HG03095 (cell line): ENCODE data around the gene RPS6KL1.

Experiments
- ATAC-seq: cut with Tn5 transposase; IDR thresholded peaks from one replicate; pipeline ENCODE4 v1.9.1; 2021; ENCODE audit warnings: moderate library complexity; ENCODE audit not compliant: unreplicated experiment

Gene RPS6KL1

DNA sequence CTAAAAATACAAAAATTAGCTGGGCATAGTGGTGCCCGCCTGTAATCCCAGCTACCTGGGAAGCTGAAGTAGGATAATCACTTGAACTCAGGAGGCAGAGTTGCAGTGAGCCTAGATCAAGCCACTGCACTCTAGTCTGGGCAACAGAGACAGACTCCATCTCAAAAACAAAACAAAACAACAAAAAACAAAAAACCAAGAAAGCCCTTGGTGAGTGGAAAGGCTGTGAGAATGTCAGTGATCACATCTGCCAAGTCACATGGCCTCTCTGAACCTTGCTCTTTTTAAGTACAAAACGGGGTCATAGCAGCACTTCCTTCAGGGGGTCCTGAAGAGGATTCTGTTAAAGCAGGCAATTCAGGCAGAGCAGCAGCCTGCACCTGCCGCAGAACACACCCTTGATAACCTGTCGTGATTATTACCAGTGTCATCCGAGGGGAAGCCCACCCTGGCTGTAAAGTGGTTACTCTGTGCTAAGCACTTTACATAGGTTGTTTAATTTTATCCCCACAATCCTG is 9.6 kb downstream of the RPS6KL1 start:
- no peak for ATAC-seq

DNA sequence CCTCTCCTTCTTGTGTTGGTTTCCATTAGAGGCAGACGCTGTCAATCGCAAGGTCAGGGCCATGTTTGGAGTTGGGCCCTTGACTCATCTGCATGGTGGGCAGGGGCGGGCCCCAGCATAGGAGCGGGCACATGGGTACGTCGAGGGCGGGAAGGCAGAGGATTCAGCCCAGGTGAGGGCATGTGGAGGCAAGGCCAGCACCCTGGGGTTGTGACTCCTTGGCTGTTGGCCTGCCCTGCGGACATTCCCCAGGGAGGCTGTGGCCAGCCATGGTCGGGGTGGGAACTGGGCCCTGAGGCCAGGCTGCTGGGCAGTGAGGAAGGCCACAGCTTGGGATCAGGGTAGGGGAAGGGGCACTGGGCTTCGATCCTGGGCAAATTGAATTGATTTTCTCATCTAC is 10.3 kb downstream of the RPS6KL1 start:
- ATAC-seq: no peak

DNA sequence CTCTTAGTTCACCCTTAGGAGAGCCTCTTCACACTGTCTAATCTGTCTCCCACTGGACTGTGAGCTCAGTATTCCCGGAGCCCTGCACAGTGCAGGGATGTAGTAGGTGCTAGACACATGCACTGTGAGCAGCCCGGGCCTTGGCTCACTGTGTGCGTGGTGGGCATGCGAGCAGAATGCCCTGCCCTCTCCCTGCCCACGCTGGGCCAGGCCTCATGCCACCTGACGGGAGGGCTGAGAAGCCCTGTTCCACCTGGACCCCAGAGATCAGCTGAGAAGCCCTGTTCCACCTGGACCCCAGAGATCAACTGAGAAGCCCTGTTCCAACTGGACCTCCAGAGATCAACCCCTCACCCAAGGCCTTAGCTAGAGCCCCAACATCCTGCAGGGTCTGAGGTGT is 10.9 kb downstream of the RPS6KL1 start:
- no peak for ATAC-seq

DNA sequence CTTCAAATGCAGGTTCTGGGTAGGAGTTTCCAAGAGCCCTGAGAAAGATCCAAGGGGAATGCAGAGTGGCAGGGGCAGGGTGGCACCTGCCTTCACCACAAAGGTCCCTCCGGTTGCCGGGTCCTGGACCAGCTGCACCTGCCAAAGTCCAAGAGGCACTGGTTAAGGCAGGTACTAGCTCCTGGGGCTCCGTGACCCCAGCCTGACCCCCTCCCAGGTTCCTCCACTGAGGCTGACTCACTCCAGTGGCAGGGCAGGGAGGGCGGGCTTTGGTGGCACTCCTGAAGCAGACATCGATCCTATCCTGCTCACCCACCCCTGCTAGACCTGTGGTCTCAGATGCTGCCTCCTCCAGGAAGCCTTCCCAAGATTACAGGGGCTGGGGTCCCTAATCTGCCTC is 11.4 kb downstream of the RPS6KL1 start:
- ATAC-seq: no peak

DNA sequence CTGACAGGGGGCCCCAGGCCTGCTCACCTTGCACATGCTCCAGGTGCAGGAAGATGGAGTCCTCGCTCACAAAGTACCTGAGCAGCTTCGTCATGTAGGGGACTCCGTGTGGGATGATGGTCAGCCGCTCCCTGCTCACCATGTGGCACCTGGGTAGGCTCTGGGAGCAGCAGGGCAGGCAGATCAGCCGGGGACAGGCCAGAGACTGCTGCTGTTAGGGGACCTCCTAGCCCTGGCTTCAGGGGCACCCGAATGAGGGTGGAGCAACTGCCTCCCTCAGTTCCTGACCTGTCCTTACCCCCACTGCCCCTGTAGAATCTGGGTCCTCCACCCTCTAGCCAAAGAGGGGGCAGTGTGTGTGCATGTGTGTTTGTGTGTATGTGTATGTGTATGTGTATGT is 11.8 kb downstream of the RPS6KL1 start:
- ATAC-seq: no peak

DNA sequence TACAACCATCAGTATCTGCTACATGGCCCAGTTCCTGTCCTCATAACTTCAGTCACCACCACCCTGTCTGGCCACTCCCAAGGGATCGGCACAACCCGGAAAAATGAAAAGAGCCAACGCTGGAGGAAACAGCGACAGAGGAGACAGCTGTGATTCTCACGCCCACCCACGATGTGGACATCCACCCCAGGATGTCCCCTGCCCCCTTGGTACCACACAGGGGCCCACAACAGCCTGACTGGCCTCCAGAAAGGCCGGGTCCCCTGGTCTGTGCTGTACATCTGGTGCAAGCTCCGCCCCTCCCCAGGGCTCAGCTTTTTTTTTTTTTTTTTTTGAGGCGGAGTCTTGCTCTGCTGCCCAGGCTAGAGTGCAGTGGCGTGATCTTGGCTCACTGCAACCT is 12.5 kb downstream of the RPS6KL1 start:
- no peak for ATAC-seq

DNA sequence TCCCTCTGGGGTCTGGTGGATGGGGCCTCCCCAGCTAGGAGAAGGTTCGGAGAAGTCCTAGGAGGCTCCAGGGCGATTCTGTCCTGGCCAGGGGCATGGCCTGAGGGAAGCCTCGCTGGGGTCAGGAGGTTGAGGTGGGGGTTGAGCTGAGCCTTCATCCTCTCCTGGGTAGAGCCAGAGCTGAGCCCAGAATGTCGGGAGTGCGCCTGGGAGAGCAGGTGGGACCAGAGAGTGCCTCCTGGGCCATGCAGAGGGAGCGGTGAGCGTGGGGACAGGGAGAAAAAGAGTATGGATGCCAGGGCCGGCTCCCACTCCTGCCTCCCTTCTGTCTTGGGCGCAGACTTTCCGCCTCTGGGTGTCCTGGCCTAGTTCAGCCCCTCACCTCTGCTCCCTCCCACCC is 13.1 kb downstream of the RPS6KL1 start:
- ATAC-seq: no peak

DNA sequence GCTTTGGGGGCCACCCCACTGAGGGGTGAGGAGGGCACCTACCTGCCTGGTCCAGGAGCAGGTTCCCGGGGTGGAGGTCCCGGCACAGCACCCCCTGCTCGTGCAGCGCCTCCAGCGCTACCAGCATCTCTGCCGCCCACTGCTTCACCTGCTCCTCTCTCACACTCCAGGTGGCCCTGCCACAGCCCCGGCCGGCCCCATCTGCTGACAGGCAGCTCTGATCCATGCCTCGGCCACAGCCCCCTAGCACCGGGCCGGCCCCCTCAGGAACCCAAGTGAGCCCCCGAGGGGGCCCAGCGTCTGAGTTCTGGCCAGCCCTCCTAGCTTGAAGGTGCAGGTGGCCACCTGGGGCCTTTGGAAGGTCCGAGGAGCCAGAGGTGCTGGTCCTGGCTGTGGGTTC is 13.6 kb downstream of the RPS6KL1 start:
- ATAC-seq: no peak

DNA sequence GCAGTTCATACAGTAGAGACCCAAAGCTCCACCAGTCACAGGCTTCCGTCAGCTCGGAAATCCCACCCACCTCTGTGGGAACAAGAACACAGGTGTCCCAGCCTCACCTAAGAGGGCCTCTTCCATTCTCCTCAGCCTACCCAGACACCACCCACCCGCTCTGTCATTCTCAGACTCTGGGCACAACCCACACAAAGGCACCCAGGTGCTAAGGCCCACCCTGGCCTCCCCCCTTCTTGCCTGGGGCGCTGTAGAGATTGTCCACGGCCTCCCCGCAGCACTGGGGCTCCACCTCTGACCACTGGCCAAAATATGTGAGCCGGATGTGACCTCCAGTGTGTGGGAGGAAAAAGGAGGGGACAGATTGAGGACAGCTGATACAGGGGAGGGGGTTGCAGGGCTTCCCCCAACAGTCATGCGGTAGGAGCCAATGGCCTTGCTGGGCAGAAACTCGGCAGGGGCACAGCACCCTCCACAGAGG is 14.2 kb downstream of the RPS6KL1 start:
- ATAC-seq: no peak

DNA sequence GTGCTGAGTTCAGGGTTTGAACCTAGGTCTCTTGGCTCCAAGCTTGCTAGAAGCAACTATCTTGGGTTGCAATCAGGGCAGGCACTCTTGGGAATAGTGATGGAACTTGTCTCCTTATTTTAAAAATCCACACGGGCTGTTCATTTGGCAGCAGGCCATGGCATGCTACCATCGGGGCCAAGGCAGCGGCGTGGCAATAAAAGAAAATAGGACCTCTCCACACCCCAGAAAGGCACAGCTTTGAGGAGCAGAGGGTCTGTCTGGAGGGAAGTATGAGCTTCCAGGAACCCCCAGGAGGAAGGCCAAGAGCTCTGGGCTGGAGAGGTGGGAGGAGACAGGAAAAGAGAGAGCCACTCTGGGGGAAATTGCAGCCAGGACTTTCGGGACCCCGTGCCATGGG is 15.3 kb downstream of the RPS6KL1 start:
- no peak for ATAC-seq

DNA sequence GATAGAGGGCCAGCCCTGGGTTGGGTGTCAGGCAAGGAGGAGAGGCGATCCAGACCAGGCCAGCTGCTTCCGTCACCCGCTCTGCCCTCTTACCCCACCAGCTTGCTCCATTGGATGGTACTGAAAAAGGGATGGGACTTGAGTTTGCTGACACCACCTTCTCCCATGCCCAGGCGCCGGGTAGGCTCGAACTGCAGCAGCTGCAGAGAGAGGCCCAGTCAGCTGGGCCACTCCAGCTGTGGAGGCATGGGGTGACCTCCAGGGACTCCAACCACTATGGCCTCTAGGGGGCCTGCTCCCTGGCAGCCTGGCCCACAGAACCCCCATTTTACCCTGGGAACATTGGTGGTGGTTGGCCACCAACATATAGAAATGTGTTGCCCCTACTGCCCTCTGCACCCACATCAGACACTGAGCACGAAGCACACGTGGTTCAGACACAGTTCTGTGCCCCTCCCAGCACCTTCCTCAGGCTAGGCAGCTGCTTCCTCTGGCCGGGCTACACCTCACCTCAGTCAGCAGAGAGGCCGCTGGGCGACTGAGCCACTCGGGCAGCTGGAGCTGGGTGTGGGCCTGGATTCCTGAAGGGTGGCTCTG is 16.0 kb downstream of the RPS6KL1 start:
- no peak for ATAC-seq

DNA sequence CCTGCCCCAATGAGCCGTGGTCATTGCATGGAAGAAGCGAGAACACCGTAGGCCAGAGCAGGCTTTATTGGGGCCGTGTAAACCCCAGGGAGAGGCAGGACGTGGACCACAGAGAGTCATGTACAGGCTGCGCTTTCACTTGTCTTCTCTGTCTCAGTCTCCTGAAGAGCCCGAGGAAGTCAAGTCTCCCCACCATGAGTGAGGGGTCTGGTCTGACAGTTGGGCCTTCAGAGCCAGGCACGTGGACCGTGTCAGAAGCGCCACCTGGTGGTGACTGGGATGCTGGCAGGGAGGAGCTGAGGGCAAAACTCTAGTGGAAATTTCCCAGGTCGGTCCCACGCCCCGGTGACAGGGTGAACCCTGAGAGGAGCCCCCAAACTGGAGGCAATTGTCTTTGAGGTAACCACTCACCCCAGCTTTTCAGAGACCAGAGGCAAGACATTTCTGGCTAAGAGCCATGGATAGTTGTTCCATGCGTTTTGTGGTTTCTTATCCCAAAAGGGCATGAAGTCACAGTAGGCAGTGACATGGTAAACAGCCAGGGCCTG is 17.4 kb downstream of the RPS6KL1 start:
- no peak for ATAC-seq

DNA sequence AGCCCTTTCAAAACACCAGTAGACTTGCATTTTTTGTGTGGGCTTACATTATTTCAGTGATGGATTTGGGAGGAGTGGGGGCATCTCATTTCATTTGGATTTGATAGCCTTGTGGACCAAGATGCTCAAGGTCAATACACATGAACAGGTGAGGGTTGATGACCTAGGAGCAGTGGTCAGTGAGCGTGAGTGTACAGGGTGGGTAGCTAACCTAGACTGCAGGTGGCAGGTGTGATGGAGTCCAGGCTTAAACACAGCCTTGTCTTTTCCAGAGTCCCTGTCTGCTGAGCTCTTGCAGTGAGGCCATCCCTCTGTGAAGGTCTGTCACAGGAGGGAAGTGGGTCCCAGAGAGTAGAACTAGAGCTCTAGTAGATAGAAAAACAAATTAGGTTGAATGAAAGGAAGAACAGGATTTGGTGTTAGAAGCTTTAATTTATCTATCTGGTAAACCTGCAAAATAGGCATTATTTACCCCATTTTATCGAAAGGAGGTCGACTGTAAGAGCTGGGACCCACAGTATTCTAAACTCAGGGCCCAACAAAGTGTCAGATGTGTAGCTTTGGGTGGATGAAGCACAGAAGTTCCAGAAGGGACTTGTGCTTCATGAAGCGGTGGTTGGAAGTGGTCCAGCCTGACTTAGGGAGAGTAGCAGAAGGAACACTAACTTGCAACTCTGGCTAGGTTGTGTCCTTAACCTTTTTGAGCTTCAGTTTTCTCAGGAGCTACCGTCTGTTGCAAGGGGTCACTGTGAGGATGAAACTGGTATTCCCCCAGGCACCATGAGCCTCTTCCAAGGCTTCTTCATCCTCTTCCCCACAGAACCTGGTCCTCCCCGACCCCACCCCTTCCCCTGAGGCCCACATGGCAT is 18.2 kb downstream of the RPS6KL1 start:
- no peak for ATAC-seq

DNA sequence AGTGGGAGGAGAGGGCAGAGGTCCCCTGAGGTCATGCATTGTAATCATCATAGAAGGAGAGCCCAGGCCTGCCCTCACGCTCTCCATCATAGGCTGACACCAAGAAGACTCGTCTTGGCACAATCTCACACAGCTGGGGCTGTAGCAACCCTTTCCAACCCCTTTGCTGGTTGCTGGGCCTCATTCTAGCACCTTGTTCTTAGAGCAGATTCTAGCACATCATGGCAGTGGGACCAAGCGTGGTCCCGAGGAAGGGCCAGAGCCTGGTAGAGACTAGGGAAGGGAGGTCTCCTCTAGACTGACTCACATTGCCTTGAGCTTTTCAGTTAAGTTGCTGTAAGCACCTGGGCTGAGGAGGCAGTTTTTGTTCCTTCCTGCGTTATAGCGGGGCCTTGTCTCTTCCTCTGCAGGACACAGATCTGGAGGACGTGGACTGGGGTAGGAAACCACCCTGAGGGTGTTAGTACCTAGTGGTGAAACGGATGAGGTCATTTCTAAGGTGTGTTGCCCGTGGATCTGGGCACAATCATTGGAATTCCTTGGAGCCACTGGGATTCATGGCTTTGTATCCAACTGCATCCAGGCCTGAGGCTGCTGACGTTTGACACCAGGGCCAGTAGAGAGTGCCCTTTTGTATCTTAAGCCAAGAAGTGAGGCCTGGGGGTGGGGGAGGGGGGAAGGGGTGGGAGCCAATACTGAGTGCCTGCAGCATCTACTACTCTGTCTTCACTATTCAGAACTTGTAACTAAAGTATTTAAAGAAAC is 19.9 kb downstream of the RPS6KL1 start:
- ATAC-seq: no peak

DNA sequence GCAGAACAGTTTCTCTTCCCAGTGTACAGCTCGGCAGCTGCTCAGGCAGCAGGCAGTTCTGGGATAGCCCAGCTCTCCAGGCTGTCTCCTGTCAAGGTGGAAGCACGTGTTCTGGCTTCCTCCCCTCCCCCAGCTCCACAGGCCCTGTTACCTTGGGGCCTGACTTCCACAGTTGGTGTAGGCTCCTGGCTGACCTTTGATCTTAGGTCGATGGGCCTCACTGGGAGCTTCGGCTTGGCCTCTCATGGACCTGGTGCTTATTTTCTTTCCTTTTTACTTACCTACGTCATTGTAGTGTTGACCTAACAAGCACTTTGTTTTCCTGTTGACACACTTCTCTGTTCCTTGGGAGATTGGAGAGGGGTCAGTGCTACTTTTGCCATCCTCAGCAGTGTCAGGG is 24.4 kb downstream of the RPS6KL1 start:
- no peak for ATAC-seq

DNA sequence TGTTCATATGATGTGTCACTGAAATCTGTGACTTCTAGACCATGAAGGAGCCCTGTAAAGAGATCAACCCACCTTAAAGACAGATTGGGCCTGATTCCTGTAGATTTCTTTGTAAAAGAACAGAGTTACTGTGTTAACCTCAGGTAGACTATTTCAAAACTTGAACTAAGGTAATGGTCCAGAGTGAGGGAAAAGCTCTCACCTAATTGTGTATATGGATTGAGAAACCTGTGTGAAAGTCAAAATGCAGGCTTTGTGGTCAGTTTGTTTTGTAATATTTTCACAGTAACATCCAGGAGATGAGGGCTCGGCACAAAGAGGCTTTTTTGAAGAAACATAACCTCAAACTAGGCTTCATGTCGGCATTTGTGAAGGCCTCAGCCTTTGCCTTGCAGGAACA is 25.0 kb downstream of the RPS6KL1 start:
- no peak for ATAC-seq

DNA sequence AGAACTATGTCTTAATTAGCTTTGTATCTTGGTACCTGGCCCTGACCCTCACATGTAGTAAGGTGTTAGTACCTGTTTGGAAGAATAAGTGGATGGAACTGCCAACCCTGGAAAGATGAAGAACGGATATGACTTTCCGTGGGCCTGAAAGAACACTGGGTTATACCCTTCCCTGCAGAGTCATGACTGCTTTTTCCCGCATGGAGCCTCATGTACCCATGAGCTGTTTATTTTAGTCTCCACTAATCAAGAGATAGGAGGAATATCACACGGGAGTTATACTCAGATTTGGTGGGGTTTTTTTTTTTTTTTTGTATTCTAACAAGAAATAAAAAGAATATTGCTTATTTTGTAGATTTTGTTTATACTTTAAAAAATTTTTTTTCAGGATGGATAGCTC is 25.4 kb downstream of the RPS6KL1 start:
- no peak for ATAC-seq

DNA sequence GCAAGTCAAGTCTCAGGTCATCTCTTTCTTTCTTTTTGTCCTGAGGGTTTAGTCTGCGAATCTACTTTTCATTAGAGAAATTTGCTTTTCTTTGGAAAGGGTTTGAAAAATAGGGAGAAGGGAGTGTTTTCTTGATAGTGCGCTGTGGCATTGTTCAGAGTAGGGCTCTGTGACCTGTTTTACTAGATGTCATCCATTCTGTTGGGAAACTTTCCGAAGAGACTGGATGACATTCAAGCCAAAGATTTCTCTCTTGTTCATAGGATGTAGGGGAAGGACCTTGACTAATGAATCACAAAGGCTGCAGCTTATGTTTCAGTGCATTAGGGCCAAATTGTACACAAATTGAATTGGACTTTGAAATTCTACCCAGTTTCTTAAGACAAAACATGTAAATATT is 26.7 kb downstream of the RPS6KL1 start:
- ATAC-seq: no peak

DNA sequence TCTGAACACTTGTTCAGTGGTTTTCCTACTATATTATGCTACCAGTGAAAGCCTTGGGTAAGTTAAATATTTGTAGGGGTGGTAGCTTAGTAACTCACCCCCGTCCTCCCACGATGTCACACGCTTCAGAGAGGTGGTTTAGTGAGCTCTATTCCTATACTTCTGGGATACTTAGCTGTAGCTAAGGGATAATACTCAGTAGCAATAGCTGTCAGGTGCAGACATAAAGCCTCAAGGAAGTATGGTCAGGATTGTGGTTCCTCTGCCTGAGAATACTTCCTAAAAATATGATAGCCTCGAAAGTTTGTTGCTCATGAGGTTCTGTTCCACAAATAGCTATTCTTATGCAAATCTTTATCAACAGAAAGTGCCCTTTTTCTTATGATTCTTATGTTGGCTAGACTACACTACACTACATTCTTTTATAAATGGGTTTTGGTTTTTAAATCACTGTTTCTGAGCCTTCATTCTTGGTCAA is 29.4 kb downstream of the RPS6KL1 start:
- ATAC-seq: no peak

DNA sequence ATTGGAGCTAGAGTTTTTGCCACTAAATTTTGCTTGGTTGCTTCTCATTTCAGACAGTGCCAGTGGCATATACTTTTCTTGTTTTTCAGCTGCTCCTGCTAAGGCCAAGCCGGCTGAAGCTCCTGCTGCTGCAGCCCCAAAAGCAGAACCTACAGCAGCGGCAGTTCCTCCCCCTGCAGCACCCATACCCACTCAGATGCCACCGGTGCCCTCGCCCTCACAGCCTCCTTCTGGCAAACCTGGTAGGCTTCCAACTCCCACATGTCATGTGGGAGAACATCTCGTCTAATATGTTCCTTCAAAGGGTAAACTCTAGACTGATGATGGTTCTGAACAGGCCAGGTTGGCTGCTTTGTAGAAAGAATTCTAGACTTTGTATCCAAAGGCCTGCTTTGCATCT is 30.3 kb downstream of the RPS6KL1 start:
- ATAC-seq: no peak

DNA sequence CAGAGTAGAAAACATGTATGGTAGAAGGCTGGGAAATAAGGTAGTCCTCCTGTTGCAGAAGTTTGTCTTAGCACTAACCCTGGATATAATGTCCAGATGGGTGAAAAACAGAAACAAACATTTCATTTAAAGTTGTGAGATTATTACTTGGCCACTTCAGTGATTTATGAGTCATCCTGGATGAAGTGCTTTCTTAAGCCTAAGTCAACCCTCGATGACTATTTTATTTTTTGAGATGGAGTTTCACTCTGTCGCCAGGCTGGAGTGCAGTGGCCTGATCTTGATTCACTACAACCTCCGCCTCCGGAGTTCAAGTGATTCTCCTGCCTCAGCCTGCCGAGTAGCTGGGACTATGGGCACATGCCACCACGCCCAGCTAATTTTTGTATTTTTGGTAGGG is 31.2 kb downstream of the RPS6KL1 start:
- ATAC-seq: no peak
